Measurements from ENCODE around the gene RRP9.
"Not testable (repeated sequence)": the region's sequence is repeated elsewhere in the genome, so short reads cannot be mapped to it uniquely, and the experiment has no call there.

RRP9 gene

DNA sequence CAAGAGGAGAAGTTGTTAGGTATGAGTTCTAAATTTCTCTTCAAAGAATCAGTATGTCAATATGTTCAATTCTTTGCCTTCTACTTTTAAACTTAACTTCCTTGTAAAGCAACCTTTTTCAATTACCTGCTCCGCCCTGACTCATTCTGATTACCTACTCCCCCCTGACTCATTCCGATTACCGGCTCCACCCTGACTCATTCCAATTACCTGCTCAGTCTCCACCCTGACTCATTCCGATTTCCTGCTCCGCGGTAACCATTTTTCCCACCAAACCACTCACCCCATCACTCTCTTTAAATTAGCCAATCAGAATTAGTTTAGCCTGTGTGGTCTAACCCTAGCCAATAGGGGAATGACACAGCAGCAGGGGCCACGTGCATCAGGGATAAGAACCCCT is 39.3 kb downstream of the RRP9 start:
- not testable (repeated sequence) for DNase-seq (ENCODE audit: low spot score)

DNA sequence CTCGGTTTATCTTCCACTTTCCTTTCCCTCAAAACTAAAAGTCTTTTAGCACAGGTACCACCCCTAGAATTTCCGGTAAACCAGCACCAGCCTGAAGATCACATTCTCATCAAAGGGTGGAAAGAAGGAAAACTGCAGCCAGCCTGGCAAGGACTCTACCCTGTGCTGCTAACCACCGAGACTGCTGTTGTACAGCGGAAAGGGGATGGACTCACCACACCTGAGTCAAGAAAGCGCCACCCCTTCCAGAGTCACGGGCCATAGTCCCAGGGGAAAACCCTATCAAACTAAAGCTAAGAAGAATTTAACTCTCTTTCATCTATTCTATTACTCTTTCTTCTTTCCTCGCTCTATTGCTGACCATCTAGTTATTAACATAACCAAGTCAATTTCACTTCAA is 41.7 kb downstream of the RRP9 start:
- not testable (repeated sequence) for DNase-seq (ENCODE audit: low spot score)

DNA sequence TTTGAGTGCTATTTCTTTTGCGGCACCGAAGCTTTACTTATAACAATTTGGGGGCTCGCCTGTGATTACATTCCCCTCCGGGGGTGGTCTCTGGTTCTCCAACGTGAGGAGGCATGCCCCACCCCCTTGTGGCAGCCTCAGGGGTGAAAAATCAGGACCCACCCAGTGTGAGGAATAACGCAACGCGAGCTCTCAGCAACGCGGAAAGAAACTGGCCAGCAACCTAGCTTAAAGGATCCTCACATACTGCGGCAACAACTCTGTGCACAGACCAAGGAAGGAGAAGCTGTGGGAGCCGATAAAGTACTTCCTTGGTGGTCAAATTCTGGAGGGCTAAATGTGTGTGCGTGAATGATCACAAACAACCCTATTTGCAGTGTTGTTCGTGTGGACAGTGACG is 44.3 kb downstream of the RRP9 start:
- DNase-seq (ENCODE audit: low spot score): no peak

DNA sequence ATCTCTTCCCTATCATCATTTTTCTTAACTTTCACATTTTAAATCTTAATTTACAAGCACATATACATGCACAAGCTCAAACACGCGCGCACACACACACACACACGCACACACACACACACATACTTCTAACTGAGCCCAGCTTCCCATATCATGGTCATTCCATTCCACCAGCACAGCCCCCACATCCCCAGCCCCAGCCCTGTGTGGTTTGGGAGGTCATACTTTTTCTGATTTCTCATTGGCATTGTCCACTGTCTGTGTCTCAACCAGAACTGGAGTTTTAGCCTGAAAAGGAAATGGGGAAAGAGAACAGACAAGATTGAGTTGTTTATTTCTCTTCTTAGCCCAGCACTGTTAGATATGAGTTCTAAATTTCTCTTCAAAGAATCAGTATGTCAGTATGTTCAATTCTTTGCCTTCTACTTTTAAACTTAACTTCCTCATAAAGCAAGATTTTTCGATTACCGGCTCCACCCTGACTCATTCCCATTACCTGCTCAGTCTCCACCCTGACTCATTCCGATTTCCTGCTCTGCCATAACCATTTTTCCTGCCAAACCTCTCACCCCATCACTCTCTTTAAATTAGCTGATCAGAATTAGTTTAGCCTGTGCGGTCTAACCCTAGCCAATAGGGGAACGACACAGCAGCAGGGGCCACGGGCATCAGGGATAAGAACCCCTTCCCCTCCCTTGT is 44.9 kb downstream of the RRP9 start:
- DNase-seq (ENCODE audit: low spot score): no peak

DNA sequence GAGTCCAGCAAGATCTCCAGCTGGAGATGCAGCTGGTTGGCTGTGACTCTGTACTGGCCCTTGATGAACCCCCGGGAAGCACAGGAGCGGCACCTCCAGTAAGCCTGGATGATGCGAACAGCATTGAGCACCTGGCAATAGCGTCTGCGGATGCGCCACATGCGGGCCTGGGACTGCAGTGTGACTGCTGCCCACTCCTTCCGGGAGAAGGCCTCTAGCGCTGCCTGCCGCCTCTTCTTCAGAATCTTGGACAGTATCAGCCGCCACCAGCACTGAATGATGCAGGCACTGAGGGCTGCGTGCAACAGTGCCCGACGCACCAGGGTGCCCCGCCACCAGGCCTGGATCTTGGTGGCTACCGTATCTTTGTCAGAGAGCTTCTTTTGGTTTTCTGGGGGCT is 46.8 kb downstream of the RRP9 start:
- no peak for DNase-seq (ENCODE audit: low spot score)

DNA sequence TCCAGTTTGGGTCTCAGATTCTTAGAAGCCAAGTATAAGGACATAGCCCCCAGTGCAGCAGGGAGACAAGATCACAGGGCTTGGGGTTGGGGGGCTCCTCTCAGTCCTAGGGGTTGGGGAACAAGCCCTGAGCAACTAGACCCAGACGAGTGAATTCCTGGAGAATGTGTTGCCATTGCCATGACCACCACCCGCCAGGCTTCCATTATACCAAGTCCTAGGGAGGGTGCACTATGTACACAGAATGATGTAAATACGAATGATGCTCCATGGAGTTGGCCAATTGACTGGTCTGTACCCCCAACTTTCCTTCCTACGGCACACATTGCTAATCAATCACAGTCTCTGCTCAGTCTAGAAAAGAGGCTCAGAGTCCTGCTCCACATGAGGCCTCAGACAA is 47.3 kb downstream of the RRP9 start:
- no peak for DNase-seq (ENCODE audit: low spot score)

DNA sequence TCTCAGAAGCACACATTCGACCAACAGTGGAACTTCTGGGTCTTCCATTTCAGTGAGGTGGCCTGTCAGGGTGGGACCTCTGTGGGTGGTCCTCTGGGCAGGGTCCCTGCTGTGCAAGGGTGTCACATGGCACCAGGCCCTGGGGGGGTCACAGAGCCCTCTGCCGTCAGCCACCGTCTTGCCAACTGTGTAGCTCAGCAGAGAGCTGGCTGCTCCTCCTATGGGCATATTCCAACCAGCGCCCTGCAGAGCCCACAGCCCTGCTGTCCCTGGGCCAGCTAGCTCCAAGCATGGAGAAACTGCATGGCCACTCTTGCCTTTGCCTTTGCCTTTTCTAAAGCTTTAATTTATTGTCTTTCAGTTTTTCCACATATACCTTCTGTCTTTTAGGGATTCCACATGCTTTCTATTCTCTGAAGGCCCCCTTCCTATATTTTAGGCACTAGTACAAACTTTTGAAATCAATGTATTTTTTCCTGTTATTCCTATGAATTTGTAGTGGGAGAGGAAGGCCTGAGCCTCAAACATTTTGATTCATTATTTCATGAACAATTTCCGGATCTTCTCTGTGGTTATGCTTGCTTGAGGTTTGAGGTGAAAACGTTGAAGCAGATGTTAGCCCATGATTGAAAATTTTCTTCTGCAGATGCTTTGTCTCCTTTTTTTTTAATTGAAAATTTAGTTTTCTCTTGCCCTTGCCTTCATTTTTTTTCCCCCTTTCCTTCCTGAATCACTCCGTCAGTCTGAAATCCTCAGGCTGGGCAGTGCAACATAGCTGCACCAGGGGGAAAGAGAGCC is 50.3 kb downstream of the RRP9 start:
- DNase-seq (ENCODE audit: low spot score): no peak

DNA sequence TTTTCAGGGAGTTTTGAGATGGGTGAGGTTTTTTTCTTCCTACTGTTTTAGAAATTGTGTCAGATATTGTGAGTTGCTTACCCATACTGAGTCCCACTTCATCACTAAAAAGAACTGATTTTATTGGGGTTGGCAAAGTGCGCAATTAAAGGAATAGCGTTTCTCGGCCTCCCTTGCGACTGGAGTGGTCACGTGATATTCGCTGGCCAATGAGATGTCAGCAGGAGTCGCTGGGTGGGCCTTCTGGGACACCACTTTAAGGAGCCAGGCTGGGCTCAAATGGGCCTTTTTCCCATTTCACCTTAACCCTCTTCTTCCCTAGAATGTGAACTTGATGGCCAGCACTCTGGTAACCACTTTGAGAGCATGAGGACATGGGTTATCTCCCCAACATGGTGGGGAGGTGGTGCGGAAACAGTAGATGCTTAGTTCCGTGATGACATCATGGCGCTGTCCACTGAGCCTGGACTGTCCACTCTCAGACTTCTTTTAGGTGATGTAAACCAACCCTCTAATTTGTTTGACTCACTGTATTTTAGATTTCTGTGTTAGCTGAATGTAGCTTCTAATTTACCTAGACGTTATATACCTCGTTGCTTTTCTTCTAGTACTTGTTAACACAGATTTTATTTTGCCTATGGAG is 53.1 kb downstream of the RRP9 start:
- no peak for DNase-seq (ENCODE audit: low spot score)

DNA sequence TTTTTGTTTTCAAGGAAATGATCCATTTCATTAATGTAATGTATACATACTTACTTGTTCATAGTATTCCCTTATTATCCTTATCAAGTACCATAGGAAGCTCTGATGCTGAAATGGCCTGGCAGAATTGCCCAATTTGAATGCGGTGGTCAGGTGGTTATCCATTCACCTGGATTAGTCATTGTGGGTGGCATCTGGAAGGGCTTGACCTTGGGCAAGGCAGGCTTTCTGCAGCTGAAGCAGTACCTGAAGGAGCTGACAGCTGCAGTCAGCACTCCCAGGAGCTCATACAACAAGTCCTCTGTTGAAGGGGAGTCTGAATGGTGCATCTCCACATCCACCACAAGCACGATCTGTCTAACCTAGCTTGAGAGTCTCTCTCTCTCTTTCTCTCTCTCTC is 54.1 kb downstream of the RRP9 start:
- no peak for DNase-seq (ENCODE audit: low spot score)

DNA sequence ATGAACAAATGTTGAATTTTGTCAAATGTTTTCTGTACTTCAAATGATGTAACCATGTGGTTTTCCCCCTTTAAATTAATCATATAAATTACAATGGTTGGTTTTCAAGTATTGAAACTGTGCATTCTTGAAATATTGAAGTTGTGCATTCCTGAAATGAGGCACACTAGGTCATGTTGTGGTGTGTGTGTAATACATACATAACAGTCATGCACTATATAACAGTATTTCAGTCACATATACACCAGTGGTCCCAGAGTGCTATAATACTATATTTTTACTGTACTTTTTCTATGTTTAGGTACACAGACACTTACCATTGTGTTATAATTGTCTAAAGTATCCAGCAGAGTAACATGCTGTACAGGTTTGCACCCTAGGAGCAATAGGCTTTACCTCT is 55.3 kb downstream of the RRP9 start:
- no peak for DNase-seq (ENCODE audit: low spot score)
